Stomach (tissue), 4 donors: ENCODE results near the gene KRTAP9-8.
"Not testable (repeated sequence)": the region's sequence is repeated elsewhere in the genome, so short reads cannot be mapped to it uniquely, and the experiment has no call there.

Experiments
- CTCF ChIP-seq, 7 experiments: fragments of 450-650 bp in 4 of 7; fragments of 200-600 bp in 3 of 7; sonication (generic) in 3 of 7; IDR thresholded peaks; one replicate each; pipeline ENCODE4 v1.5.1; 2016 to 2019; ENCODE audit warnings: antibody characterized with exemption in 7 of 7, control low read depth in 2 of 7, mild to moderate bottlenecking in 1 of 7
- EP300 ChIP-seq: sonication (generic); formaldehyde crosslinking; IDR thresholded peaks from one replicate; pipeline ENCODE4 v1.6.1; 2017; ENCODE audit warnings: antibody characterized with exemption
- POLR2A ChIP-seq, 4 donors: fragments of 450-650 bp; IDR thresholded peaks; one replicate each; pipeline ENCODE4 v1.6.1; 2016; ENCODE audit warnings: antibody characterized with exemption in 4 of 4, control low read depth in 2 of 4, mild to moderate bottlenecking in 1 of 4, moderate library complexity in 1 of 4
- POLR2AphosphoS5 ChIP-seq, 3 donors: sonication (generic); formaldehyde crosslinking; IDR thresholded peaks; one replicate each; pipeline ENCODE4 v1.6.1; 2016; ENCODE audit warnings: antibody characterized with exemption in 3 of 3

- not testable (repeated sequence) for TF ChIP-seq CTCF (IDR thresholded peaks at IDR 0.05); POLR2AphosphoS5 (IDR thresholded peaks at IDR 0.05); EP300; POLR2A (IDR thresholded peaks at IDR 0.05)
Measured at GRCh38 chr17:41237116-41237515, 683 bp upstream of the KRTAP9-8 start.
